ENCODE measurements around the gene NR3C2. TPM values are rescaled to one million over a fixed set of nuclear protein-coding genes. Genes with fewer than 3 reads are reported as not detected.
"Not testable (repeated sequence)": the region's sequence is repeated elsewhere in the genome, so short reads cannot be mapped to it uniquely, and the experiment has no call there.

The NR3C2 gene
- total RNA-seq, 1 donor from 2014 or later = 10.9 TPM

DNA sequence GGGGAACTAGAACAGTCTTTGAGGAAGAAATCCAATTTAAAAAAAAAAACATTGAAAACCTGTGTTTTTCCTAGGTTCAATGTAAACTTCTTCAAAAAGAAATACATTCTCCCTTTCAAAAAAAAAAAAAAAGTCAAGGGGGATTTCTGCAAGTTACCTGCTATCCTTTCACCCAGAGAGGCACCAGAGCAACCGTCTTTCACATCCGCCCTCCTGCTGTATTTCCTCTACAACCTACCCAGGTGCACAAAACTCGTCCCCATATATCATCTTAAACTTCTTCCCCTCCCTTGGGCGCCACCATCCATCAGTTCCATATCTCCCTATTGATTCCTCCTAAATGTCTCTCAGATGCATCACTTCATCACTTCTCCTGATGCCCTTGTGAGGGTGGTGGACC, 74.5 kb downstream of the NR3C2 start:
- no peak for DNase-seq

DNA sequence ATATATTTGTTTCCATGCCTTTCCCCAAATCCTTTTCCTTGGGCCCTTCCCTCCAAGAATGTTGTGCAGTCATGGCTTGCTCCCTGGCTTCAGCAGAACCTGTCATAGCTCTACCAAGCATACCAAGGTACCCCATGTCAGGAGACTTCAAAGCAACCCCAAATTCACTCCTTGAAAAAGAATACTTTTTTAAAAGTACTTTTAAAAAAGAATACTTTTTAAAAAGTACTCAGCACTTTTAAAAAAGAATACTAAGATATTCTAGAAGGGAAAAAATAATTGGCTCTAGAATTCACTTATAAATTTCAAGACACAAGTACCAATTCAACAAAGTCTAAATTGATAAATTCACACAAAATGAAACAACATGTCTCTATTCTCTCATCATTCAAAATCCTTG, 76.0 kb downstream of the NR3C2 start:
- DNase-seq = no peak

DNA sequence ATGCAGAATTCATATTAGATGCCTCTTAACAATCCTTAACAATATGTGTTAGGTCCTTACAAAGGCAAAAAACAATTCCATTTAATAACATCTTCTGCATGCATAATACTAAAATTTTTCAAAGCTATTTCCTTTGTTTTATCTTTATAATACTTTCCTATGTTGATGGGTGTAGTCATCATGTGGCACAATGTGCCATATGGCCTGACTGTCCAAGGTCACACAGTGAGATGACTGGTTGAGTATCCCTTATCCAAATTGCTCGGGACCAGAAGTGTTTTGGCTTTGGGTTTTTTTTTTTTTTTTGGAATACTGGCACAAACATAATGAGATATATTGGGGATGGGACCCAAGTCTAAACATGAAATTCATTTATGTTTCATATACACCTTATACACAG, 77.7 kb downstream of the NR3C2 start:
- DNase-seq = no peak

GRCh38 chr4:148359769-148360168, 82.4 kb downstream of the NR3C2 start:
- no peak for DNase-seq

DNA sequence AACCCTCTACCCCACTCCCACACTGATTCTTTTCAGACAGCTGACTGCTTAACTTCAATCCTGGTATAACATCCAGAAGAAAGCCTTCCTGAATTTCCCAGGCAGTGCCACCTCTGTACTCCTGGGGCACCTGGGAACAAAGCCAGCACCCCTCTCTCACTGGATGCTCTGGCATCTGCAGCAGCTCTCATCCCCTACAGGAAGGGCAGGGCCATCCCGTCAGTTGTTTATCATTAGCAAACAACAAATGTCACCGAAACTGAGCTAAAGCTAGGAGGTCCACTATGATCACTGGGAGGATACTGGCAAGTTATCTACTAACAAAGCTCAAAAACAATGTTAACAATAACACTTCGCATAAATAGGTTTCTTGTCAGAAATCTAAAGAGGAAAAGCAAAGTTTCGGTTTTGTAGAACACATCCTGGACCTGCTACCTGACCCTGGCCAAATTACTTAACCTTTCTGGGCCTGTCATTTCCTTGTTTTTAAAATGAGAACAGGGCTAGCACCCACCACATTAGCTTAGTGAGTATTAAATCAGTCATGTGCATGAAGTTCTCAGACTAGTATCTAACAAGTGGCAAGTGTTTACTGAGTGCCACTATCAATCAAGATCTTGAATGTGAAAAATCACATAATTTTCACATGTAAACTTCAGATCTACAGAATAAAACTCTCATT, 86.6 kb downstream of the NR3C2 start:
- DNase-seq = no peak

- no peak for DNase-seq
Observed at GRCh38 chr4:148354186-148354585, 88.0 kb downstream of the NR3C2 start.

- DNase-seq = no peak
Observed at GRCh38 chr4:148353571-148353970, 88.6 kb downstream of the NR3C2 start.

GRCh38 chr4:148349153-148349552, 93.1 kb downstream of the NR3C2 start:
- DNase-seq = no peak

- DNase-seq = no peak
Observed at GRCh38 chr4:148346657-148347056, 95.6 kb downstream of the NR3C2 start.

- DNase-seq = no peak
Observed at GRCh38 chr4:148345509-148345908, 96.7 kb downstream of the NR3C2 start.

DNA sequence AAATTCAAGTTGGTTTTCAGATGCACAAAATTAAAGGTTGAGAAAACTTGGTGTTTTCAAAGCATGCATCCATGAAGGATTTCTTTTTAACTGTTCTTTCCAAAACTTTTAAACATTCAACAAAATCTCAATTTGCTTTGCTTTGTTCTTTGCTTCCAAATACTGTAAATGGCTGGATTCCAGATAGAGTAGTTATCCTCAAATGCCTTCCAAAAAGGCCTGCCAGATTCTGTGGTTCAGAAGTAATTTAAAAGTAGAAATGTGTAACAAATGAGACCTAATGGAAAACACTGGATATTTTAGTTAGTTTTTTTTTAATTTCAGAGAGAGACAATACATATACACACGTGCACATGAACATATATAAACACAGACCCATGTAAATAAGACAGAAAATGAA, 97.3 kb downstream of the NR3C2 start:
- no peak for DNase-seq

- DNase-seq = no peak
Observed at GRCh38 chr4:148344352-148344751, 97.9 kb downstream of the NR3C2 start.

DNA sequence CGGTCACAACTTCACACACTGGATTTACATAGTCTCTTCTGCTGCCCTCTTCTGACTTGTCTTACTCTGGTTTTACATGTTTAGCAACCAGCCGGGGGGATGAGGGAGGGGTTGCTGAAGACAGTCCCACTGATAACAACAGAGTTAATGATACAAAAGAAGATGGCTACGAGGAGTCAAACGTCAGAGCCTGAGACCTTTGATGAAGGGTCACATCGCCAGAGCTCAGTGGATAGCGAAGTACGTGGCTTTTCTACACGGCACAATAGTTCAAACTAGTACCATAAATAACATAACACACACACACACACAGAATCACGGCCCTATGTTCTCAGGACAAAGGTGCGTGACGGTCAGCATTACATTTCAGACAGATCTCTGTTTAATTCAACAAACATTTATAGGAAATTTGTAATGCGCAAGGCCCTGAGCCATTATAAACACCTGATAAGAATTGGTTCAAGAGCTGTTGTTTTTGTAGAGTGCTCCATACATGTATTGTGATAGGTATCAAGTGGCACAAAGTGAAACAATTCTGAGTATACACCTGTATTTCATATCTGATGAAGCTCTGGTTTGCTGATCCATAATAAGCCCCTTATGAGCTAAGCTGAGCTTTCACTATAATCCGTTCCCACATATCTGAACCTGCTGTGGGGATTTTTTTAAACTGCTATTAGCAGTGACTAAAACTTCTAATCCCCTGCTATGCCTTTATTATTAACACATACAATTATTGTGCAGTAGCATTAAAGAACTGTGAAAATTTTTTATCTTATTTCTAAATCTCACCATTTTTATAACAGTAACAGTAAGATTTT, 100.0 kb downstream of the NR3C2 start:
- no peak for DNase-seq

DNA sequence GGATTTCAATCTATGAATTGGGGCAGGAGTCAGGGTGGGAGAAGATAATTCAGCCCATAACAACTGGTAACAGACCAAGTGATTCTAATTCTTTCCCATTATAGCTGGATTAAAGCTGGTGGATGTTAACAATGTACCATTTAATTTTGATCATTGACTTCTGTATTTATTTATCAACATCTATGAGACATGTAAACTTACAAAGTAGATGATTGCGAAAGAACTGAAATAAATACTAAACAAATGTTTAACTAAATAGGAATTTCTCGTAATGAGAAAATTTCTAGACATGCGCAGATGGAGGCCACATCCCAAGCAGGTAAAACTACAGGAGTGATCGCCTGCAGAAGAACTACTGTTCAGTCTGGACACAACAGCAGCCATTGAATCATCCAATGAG, 107.1 kb downstream of the NR3C2 start:
- no peak for DNase-seq

DNA sequence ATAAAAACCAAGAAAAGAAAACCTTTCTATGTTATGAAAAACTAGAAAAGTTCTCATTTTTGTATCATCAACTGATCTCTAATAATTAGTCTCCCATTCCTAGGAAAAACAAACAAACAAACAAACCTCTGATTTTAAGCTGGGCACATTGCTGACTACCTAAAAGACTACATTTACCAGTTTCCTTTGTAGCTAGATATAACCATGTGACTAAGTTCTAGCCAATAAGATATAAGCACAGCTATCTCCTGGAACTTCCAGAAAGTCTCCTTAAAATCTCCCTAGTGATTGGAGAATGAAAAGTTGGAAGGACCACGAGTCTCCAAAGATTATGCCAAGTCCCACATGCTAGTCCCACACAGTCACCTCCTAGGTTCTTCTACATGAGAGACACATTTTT, 108.9 kb downstream of the NR3C2 start:
- DNase-seq = no peak

DNA sequence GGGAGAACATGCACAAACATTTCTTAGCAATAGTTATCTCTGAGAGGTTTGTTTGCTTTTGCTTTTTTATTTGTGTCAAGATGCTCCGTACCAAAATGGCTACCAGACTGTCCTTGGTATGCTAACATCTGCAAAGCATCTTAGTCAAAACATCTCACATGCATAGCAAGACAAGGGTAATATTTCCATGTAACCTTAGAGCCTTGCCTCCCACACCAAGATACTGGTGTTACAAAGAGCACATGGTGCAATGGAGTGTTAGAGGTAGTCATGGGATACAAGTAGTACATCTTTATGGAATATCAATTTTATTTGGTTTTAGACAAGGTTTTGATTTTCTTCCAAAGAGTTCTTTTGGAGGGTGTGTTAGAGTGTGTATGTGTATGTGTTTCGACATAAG, 109.7 kb downstream of the NR3C2 start:
- DNase-seq = no peak

DNA sequence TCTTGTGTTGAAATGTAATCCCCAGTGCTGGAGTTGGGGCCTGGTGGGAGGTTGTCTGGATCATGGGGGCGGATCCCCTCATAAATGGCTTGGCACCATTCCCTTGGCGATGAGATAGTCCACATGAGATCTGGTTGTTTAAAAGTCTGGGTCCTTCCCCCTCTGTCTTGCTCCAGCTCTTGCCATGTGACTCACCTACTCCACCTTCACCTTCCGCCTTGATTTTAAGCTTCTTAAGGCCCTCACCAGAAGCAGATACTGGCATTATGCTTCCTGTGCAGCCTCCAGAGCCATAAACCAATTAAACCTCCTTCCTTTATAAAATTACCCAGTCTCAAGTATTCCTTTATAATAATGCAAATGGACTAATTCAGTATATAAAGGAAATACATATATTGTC, 111.5 kb downstream of the NR3C2 start:
- DNase-seq = no peak

- DNase-seq = no peak
Observed at GRCh38 chr4:148330161-148330560, 112.1 kb downstream of the NR3C2 start.

DNA sequence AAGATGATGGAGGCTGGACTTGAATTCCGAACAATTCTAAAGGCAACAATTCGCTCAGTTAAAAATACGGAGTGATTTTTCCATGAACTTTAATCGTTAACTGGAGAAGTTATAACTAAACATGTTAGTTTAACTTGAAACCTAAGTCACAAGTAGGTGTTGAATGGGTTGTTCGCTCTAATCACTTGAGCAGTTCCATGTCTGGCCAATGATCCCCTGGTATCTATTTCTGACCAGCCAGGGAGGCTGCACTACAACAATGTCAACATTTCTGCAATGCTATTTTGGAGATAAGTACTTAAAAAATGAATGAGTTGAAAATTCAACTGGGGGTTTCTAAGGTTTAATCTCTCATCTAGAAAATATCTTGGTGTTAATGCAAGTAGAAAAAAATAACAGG, 112.5 kb downstream of the NR3C2 start:
- no peak for DNase-seq

GRCh38 chr4:148327683-148328082, 114.5 kb downstream of the NR3C2 start:
- DNase-seq = no peak

GRCh38 chr4:148323316-148323715, 118.9 kb downstream of the NR3C2 start:
- not testable (repeated sequence) for DNase-seq

DNA sequence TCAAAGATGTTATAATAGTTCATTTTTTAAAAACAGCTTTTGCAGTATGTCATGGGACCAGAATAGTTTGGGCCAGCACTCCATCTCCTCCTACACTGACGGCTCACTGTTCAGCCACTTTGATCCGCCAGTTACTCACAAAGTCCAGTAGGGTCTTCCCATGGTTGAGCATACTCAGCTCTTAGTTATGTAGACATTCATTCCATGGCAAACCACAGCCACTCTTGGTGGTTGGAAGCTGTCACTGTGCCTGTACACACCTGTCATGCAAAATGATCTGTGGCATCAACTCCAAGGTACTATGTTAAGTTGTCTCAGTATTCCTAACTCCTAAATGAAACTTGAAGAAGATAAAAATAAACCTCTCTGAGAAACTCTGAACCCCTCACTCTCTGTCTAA, 127.2 kb downstream of the NR3C2 start:
- DNase-seq = no peak

DNA sequence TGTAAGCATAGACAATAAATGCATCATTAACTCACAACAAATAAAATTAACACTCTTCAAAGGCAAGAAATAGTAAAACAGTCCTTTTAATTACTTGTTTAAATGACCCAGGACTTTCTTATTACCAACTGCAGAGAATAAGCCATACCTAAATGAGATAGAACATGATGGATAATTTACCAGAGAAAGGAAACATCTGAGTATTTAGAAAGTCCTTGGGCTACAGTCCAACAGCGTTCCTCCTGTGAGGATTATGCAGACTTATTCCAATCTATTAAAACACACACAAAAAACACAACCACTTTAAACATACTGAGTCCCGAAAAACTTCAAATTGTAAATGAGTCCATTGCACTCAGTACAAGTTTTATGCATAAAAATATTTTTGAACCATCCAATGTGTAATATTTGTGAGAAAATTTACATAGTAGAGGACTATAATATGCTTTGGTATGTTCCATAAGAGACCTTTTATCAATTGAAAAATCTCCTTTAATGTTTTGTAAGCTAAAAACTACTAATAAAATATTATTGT, 129.2 kb downstream of the NR3C2 start:
- DNase-seq = no peak

DNA sequence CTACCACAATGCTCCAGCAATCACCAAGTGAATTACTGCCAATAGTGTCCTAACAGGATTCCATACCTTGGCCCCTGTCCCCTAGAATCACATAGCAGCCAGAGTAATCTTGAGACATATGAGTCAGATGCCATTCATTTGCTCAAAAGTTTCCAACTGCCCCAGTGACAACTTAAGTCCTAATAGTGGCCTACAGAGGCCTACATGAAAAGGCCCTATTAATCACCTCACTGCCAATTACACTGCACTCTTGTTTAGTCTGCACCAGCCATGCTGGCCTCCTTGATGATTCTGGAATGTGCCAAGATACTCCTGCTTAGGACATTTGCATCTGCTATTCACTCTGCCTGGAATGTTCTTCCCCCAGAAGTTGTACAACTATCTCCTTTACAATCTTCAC, 130.7 kb downstream of the NR3C2 start:
- no peak for DNase-seq
